ENCODE measurements around the gene FAM72C. TPM values are rescaled to one million over a fixed set of nuclear protein-coding genes. Genes with fewer than 3 reads are reported as not detected.
"Not testable (repeated sequence)": the region's sequence is repeated elsewhere in the genome, so short reads cannot be mapped to it uniquely, and the experiment has no call there.

The FAM72C gene
- total RNA-seq, 3 donors from 2014 or later = 0.32 to 0.59 TPM; not detected in 1

GRCh38 chr1:143918552-143918951 is 53.2 kb downstream of the FAM72C start:
- H3K36me3 ChIP-seq; H3K4me3 ChIP-seq; DNase-seq (ENCODE audit: low spot score in 2 of 2); H3K27me3 ChIP-seq; H3K9me3 ChIP-seq; H3K4me1 ChIP-seq; H3K27ac ChIP-seq; intact Hi-C loops (cut with DNase I; ENCODE audit: low total_unique reads): not testable (repeated sequence)

- H3K4me3 ChIP-seq; H3K27me3 ChIP-seq; H3K9me3 ChIP-seq; intact Hi-C loops (cut with DNase I; ENCODE audit: low total_unique reads); H3K27ac ChIP-seq; H3K36me3 ChIP-seq; H3K4me1 ChIP-seq; DNase-seq (ENCODE audit: low spot score in 2 of 2): not testable (repeated sequence)
These were observed 58.1 kb downstream of the FAM72C start for GRCh38 chr1:143913705-143914104.

Measured in breast epithelium (tissue), 4 donors.